Lung (tissue), 12 donors: Measurements from ENCODE around the gene PACS1. TPM values are rescaled to one million over a fixed set of nuclear protein-coding genes. Genes with fewer than 3 reads are reported as not detected.

Experiments used
- ATAC-seq: fragments of 200-7000 bp; cut with Tn5 transposase; one replicate; pipeline ENCODE4 v1.9.1; 2020; ENCODE audit warnings: moderate number of reproducible peaks; ENCODE audit not compliant: insufficient read depth, low FRiP score
- DNase-seq, 3 donors: peaks; one replicate each; pipeline ENCODE4 v3.0.0-alpha.2; 2013 to 2017
- H3K27ac ChIP-seq, 2 donors: one replicate each; pipeline ENCODE4 v1.5.1; 2013; ENCODE audit warnings: mild to moderate bottlenecking in 2 of 2, moderate library complexity in 2 of 2, control low read depth in 1 of 2, inconsistent platforms in 1 of 2, low read depth in 1 of 2, low read length in 1 of 2
- H3K27me3 ChIP-seq, 3 donors: one replicate each; pipeline ENCODE4 v1.5.1; 2013; ENCODE audit warnings: low read length in 2 of 3; ENCODE audit not compliant: control insufficient read depth in 3 of 3, insufficient read depth in 3 of 3
- H3K36me3 ChIP-seq, 4 donors: one replicate each; pipeline ENCODE4 v1.5.1; 2013; ENCODE audit warnings: low read length in 4 of 4, mild to moderate bottlenecking in 1 of 4, moderate library complexity in 1 of 4; ENCODE audit not compliant: control insufficient read depth in 4 of 4, insufficient read depth in 4 of 4
- H3K4me1 ChIP-seq, 5 donors: one replicate each; pipeline ENCODE4 v1.5.1; 2013; ENCODE audit warnings: low read length in 5 of 5, mild to moderate bottlenecking in 2 of 5, moderate library complexity in 1 of 5; ENCODE audit not compliant: control insufficient read depth in 5 of 5, insufficient read depth in 5 of 5
- H3K4me3 ChIP-seq: one replicate; pipeline ENCODE4 v1.5.1; 2013; ENCODE audit warnings: mild to moderate bottlenecking, control low read depth, moderate library complexity
- H3K9ac ChIP-seq, 2 donors: one replicate each; pipeline ENCODE4 v1.5.1; 2013; ENCODE audit warnings: low read length in 2 of 2, control low read depth in 1 of 2; ENCODE audit not compliant: insufficient read depth in 1 of 2
- H3K9me3 ChIP-seq, 4 donors: one replicate each; pipeline ENCODE4 v1.5.1; 2013; ENCODE audit warnings: low read length in 3 of 4, mild to moderate bottlenecking in 1 of 4, moderate library complexity in 1 of 4; ENCODE audit not compliant: control insufficient read depth in 4 of 4, insufficient read depth in 3 of 4
- WGBS, 2 donors: extraction: QIAGEN DNeasy Blood & Tissue Kit; methylation state at CpG; one replicate each; pipeline ENCODE4 v1.1.7; 2013; 5-methylcytosine and 5-hydroxymethylcytosine counted together
- polyA plus RNA-seq, 2 donors: library from polyadenylated mRNA; stranded (reverse); fragments of 200-250 nt; gene quantifications; one replicate each; pipeline ENCODE4 v1.2.1, GENCODE V29; 2013
- total RNA-seq, 2 donors: library from RNA; depleted of rRNA in 1 of 2; stranded (reverse); fragments of >200 nt in 1 of 2; gene quantifications; one replicate each; pipeline ENCODE4 v1.2.1, GENCODE V29; 2014 to 2021
- TF ChIP-seq, protein P1 (sequence below): IDR thresholded peaks from 2 replicates; pipeline ENCODE4 v1.5.1; 2012; ENCODE audit warnings: mild to moderate bottlenecking; ENCODE audit errors: control extremely low read depth, extremely low read depth
- donor health status: control.
- donor health status: control.
- donor health status: Bipolar disorder and iron deficiency.
- donor health status: healthy.
- donor health status: DM: yes; HTN: yes; CAD: no.

PACS1 gene
- total and polyA plus RNA-seq, 4 donors, result 22.2 to 48.8 (median 34.7) TPM

DNA sequence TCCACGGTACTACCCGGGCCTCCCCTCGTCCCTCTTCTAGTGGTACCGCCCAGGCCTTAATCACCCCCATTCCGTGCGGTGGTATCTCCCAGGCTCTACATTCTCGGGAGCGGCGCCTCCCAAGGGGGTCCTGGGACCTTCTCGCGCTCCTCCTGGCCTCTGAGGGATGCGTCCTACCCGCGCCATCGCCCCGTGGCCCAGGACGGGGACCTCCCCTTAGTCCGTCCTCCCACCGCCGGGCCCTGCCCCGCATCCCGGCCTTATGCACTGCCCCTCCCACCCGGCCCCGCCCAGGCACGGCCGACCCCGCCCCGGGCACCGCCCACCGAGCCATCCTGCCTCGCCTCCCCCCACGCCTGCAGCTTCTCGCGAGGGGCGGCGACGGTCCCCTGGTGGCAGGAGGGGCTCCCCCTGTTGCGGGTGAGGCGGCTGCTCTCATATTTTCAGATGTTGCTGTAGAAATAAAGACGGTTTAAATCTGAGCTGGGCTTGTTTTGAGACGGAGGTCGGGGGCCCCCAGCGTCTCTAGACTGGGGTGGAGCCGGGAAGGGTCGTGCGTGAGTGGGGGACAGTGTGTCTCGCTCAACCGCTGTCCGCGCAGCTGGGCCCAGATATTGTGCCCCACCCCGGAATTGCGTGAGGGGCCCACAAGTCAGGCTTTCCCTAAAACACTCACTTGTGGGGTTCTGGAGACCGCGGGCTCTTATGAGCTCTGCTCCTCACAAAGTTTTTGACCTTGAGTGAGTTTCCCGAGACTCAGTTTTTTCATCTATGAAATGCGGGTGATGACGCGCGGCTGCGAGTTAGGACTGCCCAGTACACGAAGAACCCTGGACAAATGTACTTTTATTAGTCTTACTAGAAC, 197.5 kb downstream of the PACS1 start:
- H3K4me1 ChIP-seq, result peaks cover 0 to 13% (median 4%) of the 10 kb centered on the region in 5 donors
- ATAC-seq, result peak; percentile 85

DNA sequence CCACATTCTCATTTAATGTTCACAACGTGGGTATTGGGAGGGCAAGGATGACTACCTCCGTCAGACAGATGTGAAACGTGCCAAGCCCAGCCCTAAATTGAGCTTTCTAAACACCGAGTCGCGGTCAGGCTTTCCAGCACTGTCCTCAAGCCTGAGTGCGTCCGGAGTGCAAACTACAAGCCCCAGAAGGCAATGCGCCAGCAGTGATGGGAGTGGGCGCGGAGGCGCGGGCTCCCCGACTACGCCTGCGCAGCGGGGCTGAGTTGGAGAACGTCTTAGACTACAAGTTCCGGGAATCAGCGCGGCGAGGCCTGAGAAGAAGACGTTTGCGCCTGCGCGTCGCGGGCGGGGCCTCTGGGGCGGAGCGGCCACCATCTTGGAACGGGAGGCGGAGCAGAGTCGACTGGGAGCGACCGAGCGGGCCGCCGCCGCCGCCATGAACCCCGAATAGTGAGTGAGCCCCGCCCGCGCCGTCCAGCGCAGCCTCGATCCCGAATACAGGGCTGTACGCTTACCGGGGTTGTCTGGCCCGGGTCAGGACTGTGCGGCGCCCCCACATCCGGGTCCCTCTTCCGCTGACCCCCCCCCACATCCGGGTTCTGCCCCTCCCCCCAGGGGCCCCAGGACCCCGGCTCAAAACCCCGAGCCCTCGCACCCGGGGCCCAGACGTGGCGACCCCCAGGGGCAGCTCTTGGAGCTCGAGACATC, 198.3 kb downstream of the PACS1 start, which contains the start of gene RAB1B:
Gene RAB1B (plus strand): TSS at position 396 of the 708 bp plus-strand sequence. CDS start 41 bp downstream, at position 437.
- H3K9ac ChIP-seq, result peak within 1 kb of the TSS; percentile 80 to 92
- peaks cover 0 to 13% (median 4%) of the 10 kb centered on the region in 5 donors for H3K4me1 ChIP-seq
- no peaks in the 10 kb centered on the region for H3K27me3 ChIP-seq
- WGBS, 2 donors, result 0% methylated on average over 55 to 64 of the region's 64 CpGs
- peak; percentile 87 for ATAC-seq
- H3K4me3 ChIP-seq, result peak within 1 kb of the TSS; percentile 92
- H3K27ac ChIP-seq, result peak within 1 kb of the TSS; percentile 94 to 97
- peaks cover 5 to 39% (median 28%) of the 10 kb centered on the region in 4 donors for H3K36me3 ChIP-seq
- H3K9me3 ChIP-seq, result no peaks in the 10 kb centered on the region
- DNase-seq, result peak; percentile 100
- TF ChIP-seq, protein P1, sequence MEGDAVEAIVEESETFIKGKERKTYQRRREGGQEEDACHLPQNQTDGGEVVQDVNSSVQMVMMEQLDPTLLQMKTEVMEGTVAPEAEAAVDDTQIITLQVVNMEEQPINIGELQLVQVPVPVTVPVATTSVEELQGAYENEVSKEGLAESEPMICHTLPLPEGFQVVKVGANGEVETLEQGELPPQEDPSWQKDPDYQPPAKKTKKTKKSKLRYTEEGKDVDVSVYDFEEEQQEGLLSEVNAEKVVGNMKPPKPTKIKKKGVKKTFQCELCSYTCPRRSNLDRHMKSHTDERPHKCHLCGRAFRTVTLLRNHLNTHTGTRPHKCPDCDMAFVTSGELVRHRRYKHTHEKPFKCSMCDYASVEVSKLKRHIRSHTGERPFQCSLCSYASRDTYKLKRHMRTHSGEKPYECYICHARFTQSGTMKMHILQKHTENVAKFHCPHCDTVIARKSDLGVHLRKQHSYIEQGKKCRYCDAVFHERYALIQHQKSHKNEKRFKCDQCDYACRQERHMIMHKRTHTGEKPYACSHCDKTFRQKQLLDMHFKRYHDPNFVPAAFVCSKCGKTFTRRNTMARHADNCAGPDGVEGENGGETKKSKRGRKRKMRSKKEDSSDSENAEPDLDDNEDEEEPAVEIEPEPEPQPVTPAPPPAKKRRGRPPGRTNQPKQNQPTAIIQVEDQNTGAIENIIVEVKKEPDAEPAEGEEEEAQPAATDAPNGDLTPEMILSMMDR, result no peak

More for the DNA sequence above, 197.5 kb downstream of the PACS1 start:
- no peaks in the 10 kb centered on the region for H3K9me3 ChIP-seq
- peak overlapping the region; percentile 49 for H3K4me3 ChIP-seq
- peak; percentile 94 to 96 (median 96) for DNase-seq
- TF ChIP-seq, protein P1, result no peak
- no peaks in the 10 kb centered on the region for H3K27me3 ChIP-seq
- 0% methylated on average over 55 to 61 of the region's 61 CpGs for WGBS, 2 donors
- peak overlapping the region; percentile 44 to 92 for H3K9ac ChIP-seq
- H3K27ac ChIP-seq, result peak overlapping the region; percentile 93
- peaks cover 2 to 34% (median 22%) of the 10 kb centered on the region in 4 donors for H3K36me3 ChIP-seq

DNA sequence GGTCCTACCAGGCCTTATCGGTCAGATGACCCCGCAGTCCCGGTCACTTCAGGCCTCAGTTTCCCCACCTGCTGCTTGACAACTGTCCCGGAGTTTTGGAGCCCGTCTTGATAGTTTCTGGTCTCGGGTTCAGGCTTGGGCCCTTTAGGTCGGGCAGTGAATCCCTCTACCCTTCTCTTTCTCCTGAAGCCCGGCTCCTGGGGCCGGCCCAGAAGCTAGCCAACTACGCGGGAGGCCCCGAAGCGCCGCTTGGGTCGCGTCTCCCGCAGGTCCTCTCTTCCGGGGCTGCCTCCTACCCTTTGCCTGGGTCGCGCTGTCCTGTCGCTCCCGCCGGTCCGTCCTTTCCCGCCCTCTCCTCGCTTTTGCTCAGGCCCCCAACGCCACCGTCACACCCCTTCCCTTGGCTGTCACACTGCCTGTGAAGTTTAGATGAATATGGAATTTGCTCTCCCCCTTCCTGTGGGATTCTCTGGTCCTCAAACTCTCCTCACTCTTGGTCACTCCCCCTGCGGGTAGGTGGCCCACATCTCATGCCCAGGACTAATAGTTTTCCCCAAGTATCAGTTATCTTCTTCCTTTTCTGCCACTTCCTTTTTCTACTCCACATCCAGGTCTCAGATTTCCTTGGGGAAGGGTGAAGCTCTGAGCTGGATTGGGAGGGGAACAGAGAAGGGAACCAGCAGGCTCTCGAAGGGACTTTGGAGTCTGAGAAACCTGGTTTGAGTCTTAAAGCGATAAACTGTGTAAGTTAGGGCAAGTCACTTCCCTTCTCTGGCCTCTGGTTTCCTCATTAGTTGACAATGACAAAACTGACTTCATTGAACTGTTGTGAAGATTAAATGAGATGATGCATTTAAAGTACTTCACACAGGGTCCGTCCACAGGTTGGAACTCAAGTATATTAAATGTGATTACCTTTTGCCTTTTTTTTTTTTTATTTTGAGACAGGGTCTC, 199.2 kb downstream of the PACS1 start:
- H3K4me3 ChIP-seq, result peak overlapping the region; percentile 92
- H3K9ac ChIP-seq, result peak overlapping the region; percentile 80 to 82
- DNase-seq (peak in 2 of 3 donors; percentile 33 to 51), ATAC-seq (no peak)
- no peaks in the 10 kb centered on the region for H3K27me3 ChIP-seq
- peak overlapping the region; percentile 94 to 97 for H3K27ac ChIP-seq
- TF ChIP-seq, protein P1, result no peak
- H3K4me1 ChIP-seq, result peaks cover 0 to 13% (median 4%) of the 10 kb centered on the region in 5 donors
- H3K36me3 ChIP-seq, result peaks cover 5 to 40% (median 35%) of the 10 kb centered on the region in 4 donors
- WGBS, 2 donors, result 2% methylated on average over 25 to 32 of the region's 32 CpGs
- H3K9me3 ChIP-seq, result no peaks in the 10 kb centered on the region
